ENCODE results near the gene SORCS1. TPM values are rescaled to one million over a fixed set of nuclear protein-coding genes. Genes with fewer than 3 reads are reported as not detected.
A peak's percentile ranks its signal among the peaks of the same experiment; 100 is the strongest.

Gene SORCS1
- total and polyA plus RNA-seq, 9 donors, result 0.05 to 2.4 (median 1.0) TPM

- TF ChIP-seq EP300 (IDR thresholded peaks at IDR 0.05), result no peak
- TF ChIP-seq CTCF (IDR thresholded peaks at IDR 0.05), result no peak
- no peak for TF ChIP-seq POLR2A (IDR thresholded peaks at IDR 0.05)
- no peaks in the 10 kb centered on the region for H3K27me3 ChIP-seq
- H3K4me1 ChIP-seq (ENCODE audit: insufficient read depth), result no peaks in the 10 kb centered on the region
- no peaks in the 10 kb centered on the region for H3K9me3 ChIP-seq
- intact Hi-C loops (cut with DNase I), result no loop called here
- WGBS, 3 donors, result 15 to 31% (median 23%) methylated on average over 1 of the region's 1 CpG
- DNase-seq, result no peak
- H3K27ac ChIP-seq, result no peak overlapping the region
- H3K4me3 ChIP-seq, result no peak overlapping the region
- H3K36me3 ChIP-seq, result no peaks in the 10 kb centered on the region
Observed at GRCh38 chr10:107169516-107169915, 5.0 kb upstream of the SORCS1 start.

- TF ChIP-seq EP300 (IDR thresholded peaks at IDR 0.05) (no peak), POLR2A (IDR thresholded peaks at IDR 0.05) (no peak), CTCF (IDR thresholded peaks at IDR 0.05) (no peak)
- 77 to 90% (median 86%) methylated on average over 1 of the region's 1 CpG for whole genome bisulfite sequencing, 3 donors
- intact Hi-C loops (cut with DNase I), result no loop called here
- no peak for DNase-seq
- no peaks in the 10 kb centered on the region for H3K36me3 ChIP-seq
- no peaks in the 10 kb centered on the region for H3K27me3 ChIP-seq
- H3K27ac ChIP-seq, result no peak overlapping the region
- no peaks in the 10 kb centered on the region for H3K9me3 ChIP-seq
- H3K4me3 ChIP-seq, result no peak overlapping the region
- H3K4me1 ChIP-seq (ENCODE audit: insufficient read depth), result no peaks in the 10 kb centered on the region
Observed at GRCh38 chr10:107168738-107169137, 4.2 kb upstream of the SORCS1 start.

- H3K9me3 ChIP-seq, result no peaks in the 10 kb centered on the region
- DNase-seq, result no peak
- no peaks in the 10 kb centered on the region for H3K4me1 ChIP-seq (ENCODE audit: insufficient read depth)
- H3K27ac ChIP-seq, result no peak overlapping the region
- H3K4me3 ChIP-seq, result no peak overlapping the region
- 14 to 42% (median 30%) methylated on average over 2 of the region's 2 CpGs for WGBS, 3 donors
- H3K27me3 ChIP-seq, result no peaks in the 10 kb centered on the region
- intact Hi-C loops (cut with DNase I), result no loop called here
- no peak for TF ChIP-seq EP300 (IDR thresholded peaks at IDR 0.05)
- no peak for TF ChIP-seq POLR2A (IDR thresholded peaks at IDR 0.05)
- TF ChIP-seq CTCF (IDR thresholded peaks at IDR 0.05), result no peak
- no peaks in the 10 kb centered on the region for H3K36me3 ChIP-seq
Observed at GRCh38 chr10:107166403-107166802, 1.9 kb upstream of the SORCS1 start.

GRCh38 chr10:107164992-107165391 is 486 bp upstream of the SORCS1 start:
- intact Hi-C loops (cut with DNase I), result no loop called here
- H3K27ac ChIP-seq, result no peak overlapping the region
- WGBS, 3 donors, result 2% methylated on average over 14 of the region's 14 CpGs
- H3K4me3 ChIP-seq, result peak overlapping the region; percentile 33
- no peaks in the 10 kb centered on the region for H3K27me3 ChIP-seq
- no peaks in the 10 kb centered on the region for H3K4me1 ChIP-seq (ENCODE audit: insufficient read depth)
- no peaks in the 10 kb centered on the region for H3K9me3 ChIP-seq
- TF ChIP-seq CTCF (IDR thresholded peaks at IDR 0.05), result no peak
- no peak for TF ChIP-seq EP300 (IDR thresholded peaks at IDR 0.05)
- no peak for TF ChIP-seq POLR2A (IDR thresholded peaks at IDR 0.05)
- H3K36me3 ChIP-seq, result no peaks in the 10 kb centered on the region
- DNase-seq, result no peak

All from ovary (tissue), 9 donors.